ENCODE results near the gene NBEAL1.
"Not testable (repeated sequence)": the region's sequence is repeated elsewhere in the genome, so short reads cannot be mapped to it uniquely, and the experiment has no call there.

NBEAL1 gene

DNA sequence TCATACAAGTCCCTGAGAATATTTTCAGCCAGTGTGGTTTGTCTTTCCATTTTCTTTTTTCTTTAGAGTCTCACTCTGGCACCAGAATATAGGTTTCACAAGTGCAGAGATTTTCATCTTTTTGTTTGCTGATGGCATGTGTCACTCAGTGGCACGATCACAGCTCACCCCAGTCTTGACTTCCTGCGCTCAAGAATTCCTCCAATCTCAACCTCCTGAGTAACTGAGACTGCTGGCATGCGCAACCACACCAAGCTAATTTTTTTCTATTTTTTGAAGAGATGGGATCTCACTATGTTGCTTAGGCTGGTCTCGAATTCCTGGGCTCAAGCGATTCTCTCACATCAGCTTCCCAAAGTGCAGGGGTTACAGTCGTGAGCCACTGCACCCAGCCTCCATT is 23.9 kb downstream of the NBEAL1 start:
- no peak for TF ChIP-seq EZH2 (IDR thresholded peaks at IDR 0.05; ENCODE audit: borderline replicate concordance, low read depth, low read length, severe bottlenecking)
- TF ChIP-seq, protein P1, sequence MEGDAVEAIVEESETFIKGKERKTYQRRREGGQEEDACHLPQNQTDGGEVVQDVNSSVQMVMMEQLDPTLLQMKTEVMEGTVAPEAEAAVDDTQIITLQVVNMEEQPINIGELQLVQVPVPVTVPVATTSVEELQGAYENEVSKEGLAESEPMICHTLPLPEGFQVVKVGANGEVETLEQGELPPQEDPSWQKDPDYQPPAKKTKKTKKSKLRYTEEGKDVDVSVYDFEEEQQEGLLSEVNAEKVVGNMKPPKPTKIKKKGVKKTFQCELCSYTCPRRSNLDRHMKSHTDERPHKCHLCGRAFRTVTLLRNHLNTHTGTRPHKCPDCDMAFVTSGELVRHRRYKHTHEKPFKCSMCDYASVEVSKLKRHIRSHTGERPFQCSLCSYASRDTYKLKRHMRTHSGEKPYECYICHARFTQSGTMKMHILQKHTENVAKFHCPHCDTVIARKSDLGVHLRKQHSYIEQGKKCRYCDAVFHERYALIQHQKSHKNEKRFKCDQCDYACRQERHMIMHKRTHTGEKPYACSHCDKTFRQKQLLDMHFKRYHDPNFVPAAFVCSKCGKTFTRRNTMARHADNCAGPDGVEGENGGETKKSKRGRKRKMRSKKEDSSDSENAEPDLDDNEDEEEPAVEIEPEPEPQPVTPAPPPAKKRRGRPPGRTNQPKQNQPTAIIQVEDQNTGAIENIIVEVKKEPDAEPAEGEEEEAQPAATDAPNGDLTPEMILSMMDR (IDR thresholded peaks at IDR 0.05; ENCODE audit: borderline replicate concordance, extremely low read depth, low read length, poor library complexity, severe bottlenecking): no peak
- Histone ChIP-seq H3K9ac (ENCODE audit: low read depth, low read length) (no peak overlapping the region), H3K36me3 (ENCODE audit: insufficient read depth, low read length) (peaks cover 2% of the 10 kb centered on the region; the same call in 1 of the 2 replicates), H3K4me3 (ENCODE audit: low read depth in 1 of 2, low read length in 2 of 2) (no peak overlapping the region), H3K4me2 (ENCODE audit: insufficient read depth, low read length) (no peak overlapping the region), H4K20me1 (ENCODE audit: insufficient read depth, low read length) (no peaks in the 10 kb centered on the region), H3K27ac (ENCODE audit: low read length) (no peak overlapping the region), H3K4me1 (ENCODE audit: insufficient read depth, low read length) (no peaks in the 10 kb centered on the region), H2AFZ (ENCODE audit: low read depth, low read length) (no peak overlapping the region), H3K9me3 (ENCODE audit: insufficient read depth, low read length, severe bottlenecking) (no peaks in the 10 kb centered on the region), H3K79me2 (ENCODE audit: insufficient read depth, low read length) (no peaks in the 10 kb centered on the region), H3K27me3 (ENCODE audit: insufficient read depth, low read length, poor library complexity) (no peaks in the 10 kb centered on the region)
- no peak for DNase-seq
- ATAC-seq (ENCODE audit: insufficient read depth, low read depth): no peak

DNA sequence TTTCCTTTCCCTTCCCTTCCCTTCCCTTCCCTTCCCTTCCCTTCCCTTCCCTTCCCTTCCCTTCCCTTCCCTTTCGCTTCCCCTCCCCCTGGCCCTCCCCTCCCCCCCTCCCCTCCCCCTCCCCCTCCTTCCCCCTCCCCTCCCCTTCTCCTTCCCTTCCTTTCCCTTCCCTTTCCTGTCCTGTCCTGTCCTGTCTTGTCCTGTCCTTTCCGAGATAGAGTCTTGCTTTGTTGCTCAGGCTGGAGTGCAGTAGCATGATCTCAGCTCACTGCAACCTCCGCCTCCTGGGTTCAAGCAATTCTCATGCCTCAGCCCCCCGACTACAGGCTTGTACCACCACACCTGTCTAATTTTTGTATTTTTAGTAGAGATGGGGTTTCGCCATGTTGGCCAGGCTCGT is 24.5 kb downstream of the NBEAL1 start:
- H2AFZ ChIP-seq (ENCODE audit: low read depth, low read length); H4K20me1 ChIP-seq (ENCODE audit: insufficient read depth, low read length); H3K9ac ChIP-seq (ENCODE audit: low read depth, low read length); H3K36me3 ChIP-seq (ENCODE audit: insufficient read depth, low read length); DNase-seq; H3K79me2 ChIP-seq (ENCODE audit: insufficient read depth, low read length); H3K4me1 ChIP-seq (ENCODE audit: insufficient read depth, low read length); H3K27me3 ChIP-seq (ENCODE audit: insufficient read depth, low read length, poor library complexity); ATAC-seq (ENCODE audit: insufficient read depth, low read depth); H3K27ac ChIP-seq (ENCODE audit: low read length); H3K4me2 ChIP-seq (ENCODE audit: insufficient read depth, low read length); H3K9me3 ChIP-seq (ENCODE audit: insufficient read depth, low read length, severe bottlenecking); H3K4me3 ChIP-seq (ENCODE audit: low read depth in 1 of 2, low read length in 2 of 2): not testable (repeated sequence)

DNA sequence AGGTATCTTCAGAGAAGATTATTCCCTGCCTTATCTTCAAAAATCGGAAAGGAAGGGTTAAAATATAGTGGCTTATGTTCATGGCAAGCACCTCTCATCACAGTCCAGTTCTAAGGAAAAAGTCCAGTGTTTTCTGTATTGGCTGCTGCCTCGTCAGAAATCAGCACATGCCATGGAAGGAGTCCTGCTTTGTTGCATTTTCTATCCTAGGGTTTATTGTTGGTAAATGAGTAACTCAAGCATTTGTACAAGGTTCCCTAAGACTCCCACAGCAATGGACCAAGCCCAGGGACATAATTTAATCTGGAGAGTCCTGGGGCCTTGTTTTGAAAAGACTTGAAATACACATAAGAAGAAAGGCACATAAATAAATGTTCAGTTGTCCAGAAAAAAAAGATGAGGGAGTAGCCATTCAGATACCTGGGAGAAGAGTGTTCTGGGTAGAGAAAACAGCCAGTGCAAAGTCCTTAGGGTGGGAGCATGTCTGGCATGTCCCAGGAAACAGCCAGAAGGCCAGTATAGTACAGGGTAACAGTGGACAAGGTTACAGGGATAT is 26.4 kb downstream of the NBEAL1 start:
- H3K27me3 ChIP-seq (ENCODE audit: insufficient read depth, low read length, poor library complexity): no peaks in the 10 kb centered on the region
- no peak overlapping the region for H3K4me2 ChIP-seq (ENCODE audit: insufficient read depth, low read length)

DNA sequence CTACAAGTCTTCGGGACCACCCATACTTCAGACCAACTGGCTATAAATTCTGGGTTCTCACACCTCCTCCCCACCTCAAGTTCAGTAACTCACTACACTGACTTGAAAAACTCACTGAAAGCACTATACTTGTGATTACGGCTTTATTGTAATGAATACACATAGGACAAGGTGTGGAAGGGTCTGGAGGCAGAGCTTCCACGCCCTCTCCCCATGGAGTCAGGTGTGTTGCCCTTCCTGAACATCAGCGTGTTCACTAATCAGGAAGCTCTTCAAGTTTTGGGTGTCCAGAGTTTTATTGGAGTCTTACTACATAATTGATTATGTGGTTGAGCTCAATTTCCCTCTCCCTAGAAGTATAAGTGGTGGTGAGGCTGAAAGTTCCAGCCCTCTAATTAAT is 27.5 kb downstream of the NBEAL1 start:
- Histone ChIP-seq H3K9ac (ENCODE audit: low read depth, low read length) (no peak overlapping the region), H3K27me3 (ENCODE audit: insufficient read depth, low read length, poor library complexity) (no peaks in the 10 kb centered on the region), H3K4me1 (ENCODE audit: insufficient read depth, low read length) (no peaks in the 10 kb centered on the region), H3K4me3 (ENCODE audit: low read depth in 1 of 2, low read length in 2 of 2) (no peak overlapping the region), H3K27ac (ENCODE audit: low read length) (no peak overlapping the region), H4K20me1 (ENCODE audit: insufficient read depth, low read length) (no peaks in the 10 kb centered on the region), H3K9me3 (ENCODE audit: insufficient read depth, low read length, severe bottlenecking) (no peaks in the 10 kb centered on the region), H3K79me2 (ENCODE audit: insufficient read depth, low read length) (no peaks in the 10 kb centered on the region), H2AFZ (ENCODE audit: low read depth, low read length) (no peak overlapping the region), H3K4me2 (ENCODE audit: insufficient read depth, low read length) (no peak overlapping the region), H3K36me3 (ENCODE audit: insufficient read depth, low read length) (peaks cover 2% of the 10 kb centered on the region; the same call in 1 of the 2 replicates)
- ATAC-seq (ENCODE audit: insufficient read depth, low read depth): no peak
- DNase-seq: no peak
- TF ChIP-seq EZH2 (IDR thresholded peaks at IDR 0.05; ENCODE audit: borderline replicate concordance, low read depth, low read length, severe bottlenecking): no peak
- TF ChIP-seq, protein P1 (IDR thresholded peaks at IDR 0.05; ENCODE audit: borderline replicate concordance, extremely low read depth, low read length, poor library complexity, severe bottlenecking): no peak

More for the DNA sequence above, 26.4 kb downstream of the NBEAL1 start:
- Histone ChIP-seq H3K27ac (ENCODE audit: low read length) (no peak overlapping the region), H3K9me3 (ENCODE audit: insufficient read depth, low read length, severe bottlenecking) (no peaks in the 10 kb centered on the region), H3K79me2 (ENCODE audit: insufficient read depth, low read length) (no peaks in the 10 kb centered on the region), H2AFZ (ENCODE audit: low read depth, low read length) (no peak overlapping the region), H4K20me1 (ENCODE audit: insufficient read depth, low read length) (no peaks in the 10 kb centered on the region), H3K36me3 (ENCODE audit: insufficient read depth, low read length) (peaks cover 2% of the 10 kb centered on the region; the same call in 1 of the 2 replicates), H3K4me1 (ENCODE audit: insufficient read depth, low read length) (no peaks in the 10 kb centered on the region), H3K9ac (ENCODE audit: low read depth, low read length) (no peak overlapping the region), H3K4me3 (ENCODE audit: low read depth in 1 of 2, low read length in 2 of 2) (no peak overlapping the region)
- ATAC-seq (ENCODE audit: insufficient read depth, low read depth) (no peak), DNase-seq (no peak)
- TF ChIP-seq, protein P1 (IDR thresholded peaks at IDR 0.05; ENCODE audit: borderline replicate concordance, extremely low read depth, low read length, poor library complexity, severe bottlenecking): no peak
- no peak for TF ChIP-seq EZH2 (IDR thresholded peaks at IDR 0.05; ENCODE audit: borderline replicate concordance, low read depth, low read length, severe bottlenecking)
